Colonic mucosa (tissue), 4 donors: Measurements from ENCODE around the gene IQCM. TPM values are rescaled to one million over a fixed set of nuclear protein-coding genes. Genes with fewer than 3 reads are reported as not detected.

Experiments
- DNase-seq: peaks from one replicate; pipeline ENCODE4 v3.0.0-alpha.2; 2020
- H3K27ac ChIP-seq: fragments of 200-600 bp; one replicate; pipeline ENCODE4 v1.8.0; 2021
- H3K27me3 ChIP-seq: fragments of 200-600 bp; one replicate; pipeline ENCODE4 v1.8.0; 2021
- H3K36me3 ChIP-seq: fragments of 200-600 bp; one replicate; pipeline ENCODE4 v1.8.0; 2021
- H3K4me1 ChIP-seq: fragments of 200-600 bp; one replicate; pipeline ENCODE4 v1.8.0; 2021; ENCODE audit warnings: mild to moderate bottlenecking
- H3K4me3 ChIP-seq: fragments of 200-600 bp; one replicate; pipeline ENCODE4 v1.8.0; 2021
- H3K9ac ChIP-seq, 2 donors: one replicate each; pipeline ENCODE4 v1.7.0; 2013; ENCODE audit warnings: control low read depth in 2 of 2, low read depth in 2 of 2, low read length in 2 of 2
- H3K9me3 ChIP-seq: fragments of 200-600 bp; one replicate; pipeline ENCODE4 v1.8.0; 2021
- intact Hi-C: fragments of 100-400 bp; cut with DNase I; formaldehyde crosslinking; loops from one replicate; pipeline ENCODE4 v1.14.1; 2022
- total RNA-seq, 2 donors: library from RNA; stranded (reverse); fragmentation: NEBNext Ultra II Directional in 1 of 2; extraction: Animal tissue kit (Norgen Biotek cat#: 25700) in 1 of 2; gene quantifications; one replicate each; pipeline ENCODE4 v1.2.1, GENCODE V29; 2021
- TF ChIP-seq, protein P1 (sequence below): fragments of 200-600 bp; IDR thresholded peaks from one replicate; pipeline ENCODE4 v1.8.0; 2022; ENCODE audit warnings: antibody characterized with exemption, mild to moderate bottlenecking
- donor health status: healthy.
- donor health status: DM: no; HTN: no; CAD: no.
- donor health status: DM: no; HTN: no; CAD: no.

IQCM gene
- total RNA-seq, 2 donors from 2014 or later: 3.4 to 5.2 TPM

DNA sequence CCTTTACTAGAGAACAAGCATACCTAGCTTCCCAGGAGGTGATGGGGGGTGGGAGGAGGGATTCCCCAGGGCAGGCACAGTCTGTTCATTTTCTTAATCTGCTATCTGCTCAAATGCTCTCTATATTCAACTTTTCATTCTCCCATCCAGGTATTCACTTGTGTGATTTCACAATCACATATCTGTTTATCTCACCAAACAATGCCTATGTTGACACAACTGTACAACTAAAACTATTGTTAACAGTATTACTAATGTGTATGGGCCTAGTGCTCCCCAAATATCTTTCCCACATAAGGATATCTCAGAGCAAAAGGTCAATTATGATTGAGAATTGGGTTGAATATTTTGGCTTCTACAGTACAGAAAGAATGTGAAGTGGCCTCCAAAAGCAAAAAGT is 210.8 kb downstream of the IQCM start:
- Histone ChIP-seq H3K27me3 (no peaks in the 10 kb centered on the region), H3K4me3 (no peak overlapping the region), H3K4me1 (no peaks in the 10 kb centered on the region), H3K9me3 (no peaks in the 10 kb centered on the region), H3K9ac (no peak overlapping the region), H3K36me3 (no peaks in the 10 kb centered on the region), H3K27ac (no peak overlapping the region)
- intact Hi-C loops: no loop called here
- TF ChIP-seq, protein P1, sequence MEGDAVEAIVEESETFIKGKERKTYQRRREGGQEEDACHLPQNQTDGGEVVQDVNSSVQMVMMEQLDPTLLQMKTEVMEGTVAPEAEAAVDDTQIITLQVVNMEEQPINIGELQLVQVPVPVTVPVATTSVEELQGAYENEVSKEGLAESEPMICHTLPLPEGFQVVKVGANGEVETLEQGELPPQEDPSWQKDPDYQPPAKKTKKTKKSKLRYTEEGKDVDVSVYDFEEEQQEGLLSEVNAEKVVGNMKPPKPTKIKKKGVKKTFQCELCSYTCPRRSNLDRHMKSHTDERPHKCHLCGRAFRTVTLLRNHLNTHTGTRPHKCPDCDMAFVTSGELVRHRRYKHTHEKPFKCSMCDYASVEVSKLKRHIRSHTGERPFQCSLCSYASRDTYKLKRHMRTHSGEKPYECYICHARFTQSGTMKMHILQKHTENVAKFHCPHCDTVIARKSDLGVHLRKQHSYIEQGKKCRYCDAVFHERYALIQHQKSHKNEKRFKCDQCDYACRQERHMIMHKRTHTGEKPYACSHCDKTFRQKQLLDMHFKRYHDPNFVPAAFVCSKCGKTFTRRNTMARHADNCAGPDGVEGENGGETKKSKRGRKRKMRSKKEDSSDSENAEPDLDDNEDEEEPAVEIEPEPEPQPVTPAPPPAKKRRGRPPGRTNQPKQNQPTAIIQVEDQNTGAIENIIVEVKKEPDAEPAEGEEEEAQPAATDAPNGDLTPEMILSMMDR: no peak
- DNase-seq: no peak

DNA sequence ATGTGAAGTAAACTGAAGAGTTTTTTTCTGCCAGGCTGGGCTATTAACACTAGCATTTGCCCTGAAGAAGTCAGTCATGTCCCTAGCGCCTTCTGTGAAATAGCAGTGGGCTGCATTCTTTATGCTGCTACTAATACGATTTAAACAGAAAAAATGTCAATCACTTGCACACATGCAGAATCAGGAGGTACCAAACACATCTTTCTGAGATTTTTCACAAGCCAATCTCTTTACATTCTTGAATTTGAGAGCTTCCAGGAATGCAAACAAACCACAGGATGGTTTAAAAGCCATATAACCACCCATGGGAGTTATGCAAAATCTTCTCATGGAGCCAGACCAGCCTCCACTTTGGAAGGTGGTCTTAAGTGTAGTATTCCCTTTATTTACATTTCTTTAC is 220.1 kb downstream of the IQCM start:
- no peaks in the 10 kb centered on the region for H3K9me3 ChIP-seq
- DNase-seq: no peak
- H3K4me3 ChIP-seq: no peak overlapping the region
- H3K27me3 ChIP-seq: no peaks in the 10 kb centered on the region
- no peaks in the 10 kb centered on the region for H3K36me3 ChIP-seq
- intact Hi-C loops: no loop called here
- no peaks in the 10 kb centered on the region for H3K4me1 ChIP-seq
- TF ChIP-seq, protein P1: no peak
- no peak overlapping the region for H3K9ac ChIP-seq
- no peak overlapping the region for H3K27ac ChIP-seq

DNA sequence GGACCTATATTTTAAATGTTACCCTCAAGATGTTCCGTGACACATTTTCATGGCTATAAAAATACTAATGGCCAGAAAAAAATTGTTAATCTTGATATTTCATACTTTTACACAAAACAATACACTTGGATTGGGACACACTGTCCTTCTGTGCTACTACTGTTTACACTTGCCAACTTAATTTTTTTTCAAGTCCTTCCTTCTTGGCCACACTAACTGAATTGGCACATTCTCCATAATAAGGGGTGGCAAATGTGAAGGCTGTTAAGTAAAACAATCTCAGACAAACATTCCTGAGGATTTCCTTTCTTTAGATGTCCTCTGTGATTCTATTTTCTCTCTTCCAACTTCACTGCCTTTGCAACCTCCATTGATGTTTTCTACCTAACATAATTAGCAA is 225.8 kb downstream of the IQCM start:
- H3K36me3 ChIP-seq: no peaks in the 10 kb centered on the region
- H3K4me1 ChIP-seq: no peaks in the 10 kb centered on the region
- no peaks in the 10 kb centered on the region for H3K27me3 ChIP-seq
- no peaks in the 10 kb centered on the region for H3K9me3 ChIP-seq
- H3K4me3 ChIP-seq: no peak overlapping the region
- TF ChIP-seq, protein P1: no peak
- H3K27ac ChIP-seq: no peak overlapping the region
- intact Hi-C loops: no loop called here
- H3K9ac ChIP-seq: no peak overlapping the region
- no peak for DNase-seq

DNA sequence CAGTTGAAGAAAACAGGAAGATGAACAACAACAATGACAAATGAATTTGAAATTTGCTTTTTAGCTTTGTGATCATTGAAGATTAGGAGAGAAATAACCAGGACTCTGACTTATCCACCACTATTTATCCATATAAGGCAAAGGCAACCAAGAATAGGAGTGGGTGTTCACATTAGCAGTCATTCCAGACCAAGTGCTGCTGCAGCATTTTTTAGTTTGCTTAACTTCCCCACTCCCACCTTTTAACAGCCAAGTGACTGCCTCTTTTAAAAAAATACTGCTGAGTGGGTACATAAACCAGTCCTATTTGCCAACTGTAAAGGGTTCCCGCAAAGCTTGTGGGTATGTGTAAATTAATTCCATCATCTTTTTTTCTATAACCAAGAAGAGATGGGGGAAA is 230.9 kb downstream of the IQCM start:
- Histone ChIP-seq H3K27ac (no peak overlapping the region), H3K4me1 (no peaks in the 10 kb centered on the region), H3K9ac (no peak overlapping the region), H3K27me3 (no peaks in the 10 kb centered on the region), H3K36me3 (no peaks in the 10 kb centered on the region), H3K9me3 (no peaks in the 10 kb centered on the region), H3K4me3 (no peak overlapping the region)
- intact Hi-C loops: no loop called here
- TF ChIP-seq, protein P1: no peak
- DNase-seq: no peak

DNA sequence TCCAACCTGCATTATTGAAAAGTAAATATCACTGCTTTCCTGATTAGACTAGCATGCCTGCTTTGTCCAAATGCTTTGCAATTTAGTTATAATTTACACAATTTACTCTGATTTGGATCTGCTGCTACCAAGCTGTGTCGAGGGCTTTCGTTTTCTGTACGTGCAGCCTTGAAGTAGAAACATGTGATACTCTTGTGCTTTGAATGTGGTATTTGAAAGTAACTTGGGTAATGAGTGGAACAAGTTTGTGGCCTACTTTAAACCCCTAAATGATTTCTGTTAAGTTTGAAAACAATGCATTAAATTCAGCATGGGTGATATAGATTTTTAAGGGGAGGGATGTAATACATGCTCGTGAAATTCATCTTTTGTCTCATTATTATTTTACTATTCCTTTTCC is 240.7 kb downstream of the IQCM start:
- no peaks in the 10 kb centered on the region for H3K27me3 ChIP-seq
- no peak overlapping the region for H3K27ac ChIP-seq
- no peaks in the 10 kb centered on the region for H3K36me3 ChIP-seq
- no peaks in the 10 kb centered on the region for H3K9me3 ChIP-seq
- TF ChIP-seq, protein P1: no peak
- intact Hi-C loops: no loop called here
- H3K4me1 ChIP-seq: no peaks in the 10 kb centered on the region
- H3K9ac ChIP-seq: no peak overlapping the region
- no peak for DNase-seq
- no peak overlapping the region for H3K4me3 ChIP-seq

DNA sequence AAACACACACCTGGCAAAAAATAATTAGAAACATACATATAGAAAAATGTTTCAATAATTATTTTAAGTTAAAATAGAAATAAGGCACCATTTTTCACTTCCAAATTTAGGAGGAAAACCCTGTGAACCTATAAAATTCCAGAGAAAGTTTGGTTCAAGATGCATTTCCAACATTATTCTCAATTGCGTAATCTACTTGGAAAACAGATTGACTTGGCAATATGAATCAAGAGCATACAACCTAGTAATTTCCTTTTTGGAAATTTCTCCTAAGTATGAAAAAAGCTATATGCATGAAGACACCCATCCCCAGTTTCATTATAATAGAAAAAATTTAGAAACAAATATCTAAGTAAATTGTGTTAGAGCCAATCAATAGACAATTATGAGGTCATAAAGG is 242.9 kb downstream of the IQCM start:
- no peaks in the 10 kb centered on the region for H3K27me3 ChIP-seq
- no peaks in the 10 kb centered on the region for H3K36me3 ChIP-seq
- no peak overlapping the region for H3K27ac ChIP-seq
- no peak overlapping the region for H3K4me3 ChIP-seq
- no peaks in the 10 kb centered on the region for H3K9me3 ChIP-seq
- no peak overlapping the region for H3K9ac ChIP-seq
- intact Hi-C loops: no loop called here
- H3K4me1 ChIP-seq: no peaks in the 10 kb centered on the region
- TF ChIP-seq, protein P1: no peak
- no peak for DNase-seq
